Progenitor cell of endocrine pancreas (in vitro differentiated cells): ENCODE results near the gene PLPP7. TPM values are rescaled to one million over a fixed set of nuclear protein-coding genes. Genes with fewer than 3 reads are reported as not detected.
"Not testable (repeated sequence)": the region's sequence is repeated elsewhere in the genome, so short reads cannot be mapped to it uniquely, and the experiment has no call there.

ENCODE experiments used
- DNase-seq: peaks from one replicate; pipeline ENCODE4 v3.0.0; 2021; ENCODE audit warnings: low spot score; ENCODE audit not compliant: unreplicated experiment
- H3K27ac Mint-ChIP-seq: 2 replicates; pipeline ENCODE4 v1.8.0; 2021; ENCODE audit warnings: mild to moderate bottlenecking, moderate library complexity, mixed read lengths
- H3K27me3 Mint-ChIP-seq: 2 replicates; pipeline ENCODE4 v1.8.0; 2021; ENCODE audit warnings: mixed read lengths
- H3K36me3 Mint-ChIP-seq: 2 replicates; pipeline ENCODE4 v1.8.0; 2022; ENCODE audit warnings: mixed read lengths; ENCODE audit not compliant: insufficient read depth
- H3K4me1 Mint-ChIP-seq: 2 replicates; pipeline ENCODE4 v1.8.0; 2021; ENCODE audit warnings: low read depth, mixed read lengths
- H3K4me3 Mint-ChIP-seq: 2 replicates; pipeline ENCODE4 v1.8.0; 2021; ENCODE audit warnings: low read depth, mild to moderate bottlenecking, moderate library complexity, mixed read lengths
- H3K9me3 Mint-ChIP-seq: 2 replicates; pipeline ENCODE4 v1.8.0; 2021; ENCODE audit warnings: low read depth, mixed read lengths
- total RNA-seq: library from RNA; stranded (reverse); gene quantifications from 2 replicates; pipeline ENCODE4 v1.2.1, GENCODE V29; 2021
- TF ChIP-seq, protein P1 (sequence below): fragments of 200-600 bp; sonication (generic); IDR thresholded peaks from one replicate; pipeline ENCODE4 v1.5.0; 2021; ENCODE audit warnings: antibody characterized with exemption, mild to moderate bottlenecking; ENCODE audit not compliant: unreplicated experiment

PLPP7 gene
- total RNA-seq, 1 donor from 2014 or later: 3.6 TPM

DNA sequence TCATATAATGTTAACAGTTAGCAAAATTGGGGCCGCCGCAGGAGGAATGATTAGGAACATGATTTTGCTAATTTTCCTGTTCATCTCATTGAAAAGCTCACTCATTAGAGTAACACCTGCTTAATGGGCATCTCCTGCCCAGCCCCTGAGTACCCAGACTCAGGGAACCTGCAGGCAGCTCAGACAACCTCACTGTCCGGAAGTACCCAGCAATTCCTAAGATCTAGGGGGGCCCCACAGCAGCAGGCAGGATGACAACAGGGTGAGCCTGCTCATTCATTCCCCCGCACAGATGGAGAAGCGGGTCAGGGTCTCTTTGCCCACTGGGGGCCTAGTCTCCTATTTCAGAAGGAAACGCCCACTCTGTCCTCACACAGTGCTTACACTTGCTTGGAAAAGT, 25.8 kb upstream of the PLPP7 start:
- Mint-ChIP-seq H3K36me3 (peaks cover 2% of the 10 kb centered on the region), H3K27ac (no peak overlapping the region), H3K27me3 (no peaks in the 10 kb centered on the region), H3K4me3 (no peak overlapping the region), H3K9me3 (no peaks in the 10 kb centered on the region), H3K4me1 (no peaks in the 10 kb centered on the region)
- DNase-seq: no peak
- TF ChIP-seq, protein P1, sequence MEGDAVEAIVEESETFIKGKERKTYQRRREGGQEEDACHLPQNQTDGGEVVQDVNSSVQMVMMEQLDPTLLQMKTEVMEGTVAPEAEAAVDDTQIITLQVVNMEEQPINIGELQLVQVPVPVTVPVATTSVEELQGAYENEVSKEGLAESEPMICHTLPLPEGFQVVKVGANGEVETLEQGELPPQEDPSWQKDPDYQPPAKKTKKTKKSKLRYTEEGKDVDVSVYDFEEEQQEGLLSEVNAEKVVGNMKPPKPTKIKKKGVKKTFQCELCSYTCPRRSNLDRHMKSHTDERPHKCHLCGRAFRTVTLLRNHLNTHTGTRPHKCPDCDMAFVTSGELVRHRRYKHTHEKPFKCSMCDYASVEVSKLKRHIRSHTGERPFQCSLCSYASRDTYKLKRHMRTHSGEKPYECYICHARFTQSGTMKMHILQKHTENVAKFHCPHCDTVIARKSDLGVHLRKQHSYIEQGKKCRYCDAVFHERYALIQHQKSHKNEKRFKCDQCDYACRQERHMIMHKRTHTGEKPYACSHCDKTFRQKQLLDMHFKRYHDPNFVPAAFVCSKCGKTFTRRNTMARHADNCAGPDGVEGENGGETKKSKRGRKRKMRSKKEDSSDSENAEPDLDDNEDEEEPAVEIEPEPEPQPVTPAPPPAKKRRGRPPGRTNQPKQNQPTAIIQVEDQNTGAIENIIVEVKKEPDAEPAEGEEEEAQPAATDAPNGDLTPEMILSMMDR: no peak

DNA sequence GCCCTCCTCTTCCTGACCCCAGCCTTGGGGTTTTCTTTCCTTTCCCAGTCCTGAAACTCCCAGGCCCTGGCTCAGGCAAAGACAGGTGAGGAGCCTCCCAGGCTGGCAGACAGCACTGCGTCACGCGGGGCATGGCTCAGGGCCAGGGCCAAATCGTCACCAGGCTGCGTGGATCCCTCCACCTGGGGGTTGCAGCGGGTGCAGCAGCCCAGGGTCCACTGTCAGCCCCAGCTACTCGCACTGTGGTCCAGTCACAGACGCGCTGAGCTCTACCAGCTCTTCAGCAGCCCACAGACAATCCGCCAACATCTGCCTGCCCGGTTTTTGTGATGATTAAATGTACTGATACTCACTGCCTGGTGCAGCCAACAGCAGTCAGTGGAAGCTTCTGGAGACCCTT, 25.3 kb upstream of the PLPP7 start:
- H3K9me3 Mint-ChIP-seq: no peaks in the 10 kb centered on the region
- H3K4me3 Mint-ChIP-seq: no peak overlapping the region
- H3K4me1 Mint-ChIP-seq: peaks cover 3% of the 10 kb centered on the region
- H3K27ac Mint-ChIP-seq: no peak overlapping the region
- H3K36me3 Mint-ChIP-seq: peaks cover 2% of the 10 kb centered on the region
- no peak for DNase-seq
- TF ChIP-seq, protein P1: no peak
- no peaks in the 10 kb centered on the region for H3K27me3 Mint-ChIP-seq

DNA sequence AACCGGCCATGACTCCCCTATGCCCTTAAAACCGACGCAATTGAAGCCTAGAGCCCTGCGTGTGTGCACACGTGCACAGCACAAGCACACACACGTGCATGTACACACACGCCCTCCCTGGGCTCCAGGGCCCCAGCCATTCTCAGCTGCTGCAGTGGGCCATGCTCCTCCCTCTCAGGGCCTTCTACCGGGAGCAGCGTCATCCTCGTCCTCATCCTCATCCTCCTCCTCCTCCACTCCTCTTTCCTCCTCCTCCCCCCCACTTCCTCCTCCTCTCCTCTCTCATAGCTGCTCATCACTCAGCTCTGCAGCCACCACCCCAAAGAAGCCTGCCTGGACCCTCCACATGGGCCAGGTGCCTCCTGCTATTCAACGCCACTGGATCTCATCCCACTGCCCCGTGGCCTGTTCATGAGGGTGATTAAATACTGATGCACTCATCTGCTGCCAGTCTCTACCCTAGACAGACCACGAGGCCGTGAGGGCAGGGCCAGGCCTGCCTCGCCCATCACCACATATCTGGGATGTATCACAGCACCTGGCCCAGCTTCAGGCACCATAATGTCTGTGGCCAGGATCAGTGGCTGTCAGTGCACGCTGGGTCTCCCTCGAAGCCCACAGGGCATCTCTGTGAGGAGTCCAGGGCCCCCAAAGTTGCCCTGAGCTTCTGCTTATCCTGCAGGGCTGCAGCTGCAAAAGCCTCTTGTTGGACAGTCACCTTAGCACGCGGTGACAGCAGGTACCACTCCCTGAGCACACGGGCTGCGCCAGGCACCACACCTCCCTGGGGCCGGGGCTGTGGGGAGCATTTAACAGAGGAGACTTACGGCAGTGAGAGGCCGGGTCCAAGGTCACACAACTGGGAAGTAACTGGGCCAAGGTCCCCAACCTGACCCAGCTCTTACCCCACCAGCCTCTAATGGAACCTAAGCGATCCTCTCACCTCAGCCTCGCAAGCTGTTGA, 23.0 kb upstream of the PLPP7 start:
- H3K27me3 Mint-ChIP-seq: no peaks in the 10 kb centered on the region
- H3K9me3 Mint-ChIP-seq: no peaks in the 10 kb centered on the region
- H3K27ac Mint-ChIP-seq: peak overlapping the region; percentile 65
- H3K36me3 Mint-ChIP-seq: peaks cover 2% of the 10 kb centered on the region
- TF ChIP-seq, protein P1: no peak
- H3K4me3 Mint-ChIP-seq: no peak overlapping the region
- H3K4me1 Mint-ChIP-seq: peaks cover 4% of the 10 kb centered on the region
- no peak for DNase-seq

DNA sequence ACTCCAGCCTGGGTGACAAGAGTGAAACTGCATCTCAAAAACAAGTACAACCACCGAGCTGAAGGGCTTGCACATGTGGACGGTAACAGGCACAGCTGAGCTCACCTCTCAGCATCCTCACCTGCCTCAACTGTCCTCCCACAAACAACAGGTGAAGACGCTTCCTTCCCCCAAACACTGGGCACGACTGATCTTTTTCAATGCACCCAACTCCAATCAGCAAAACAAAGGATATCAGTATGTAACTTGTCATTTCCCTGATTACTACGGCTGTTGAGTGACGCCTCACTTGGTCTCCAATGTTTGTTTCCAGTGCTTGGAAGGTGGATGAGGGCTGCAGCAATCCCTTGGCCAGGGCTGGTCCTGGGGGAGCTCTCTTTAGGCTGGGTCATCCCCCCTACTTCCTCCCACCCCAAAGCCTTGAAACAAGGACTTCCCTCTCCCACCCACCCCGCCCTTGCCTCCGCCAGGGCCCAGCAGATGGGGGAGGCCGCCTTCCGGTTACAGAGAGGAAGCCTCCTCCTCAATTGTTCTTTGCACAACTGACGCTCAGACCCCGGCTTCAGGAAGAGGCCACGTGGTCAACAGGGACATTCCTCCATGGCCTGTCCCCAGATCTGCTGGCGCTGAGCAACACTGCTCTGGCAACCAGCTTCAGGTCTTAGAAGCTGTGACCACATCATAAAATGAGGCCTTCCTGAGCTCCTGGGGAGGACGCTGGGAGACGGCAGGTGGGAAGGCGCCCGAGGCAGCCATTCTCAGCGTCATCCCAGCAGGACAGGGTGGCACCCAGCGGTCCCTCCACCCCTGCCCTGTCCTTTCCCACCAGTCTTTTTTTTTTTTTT, 19.1 kb upstream of the PLPP7 start:
- H3K27ac Mint-ChIP-seq: no peak overlapping the region
- H3K4me3 Mint-ChIP-seq: no peak overlapping the region

DNA sequence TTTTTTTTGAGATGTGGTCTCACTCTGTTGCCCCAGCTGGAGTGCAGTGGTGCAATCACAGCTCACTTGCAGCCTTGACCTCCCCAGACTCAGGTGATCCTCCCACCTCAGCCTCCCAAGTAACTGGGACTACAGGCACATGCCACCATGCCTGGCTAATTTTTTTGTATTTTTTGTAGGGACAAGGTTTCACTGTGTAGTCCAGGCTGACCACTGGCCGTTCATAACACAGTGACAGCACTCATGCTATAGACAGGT, 18.6 kb upstream of the PLPP7 start:
- H3K4me1 Mint-ChIP-seq, DNase-seq, H3K9me3 Mint-ChIP-seq, H3K4me3 Mint-ChIP-seq, H3K36me3 Mint-ChIP-seq, H3K27ac Mint-ChIP-seq: not testable (repeated sequence)
- peaks cover 24% of the 10 kb centered on the region for H3K27me3 Mint-ChIP-seq

More for the DNA sequence above, 19.1 kb upstream of the PLPP7 start:
- H3K4me1 Mint-ChIP-seq: peaks cover 4% of the 10 kb centered on the region
- TF ChIP-seq, protein P1: no peak
- H3K36me3 Mint-ChIP-seq: no peaks in the 10 kb centered on the region
- DNase-seq: no peak
- no peaks in the 10 kb centered on the region for H3K9me3 Mint-ChIP-seq
- H3K27me3 Mint-ChIP-seq: peaks cover 19% of the 10 kb centered on the region
